Measurements from ENCODE around the gene QPCT. TPM values are rescaled to one million over a fixed set of nuclear protein-coding genes. Genes with fewer than 3 reads are reported as not detected.

Gene QPCT
- total RNA-seq, 2 donors from 2014 or later: 1.3 to 3.4 TPM

GRCh38 chr2:37321029-37321682, 23.3 kb upstream of the QPCT start:
- TF ChIP-seq POLR2A (IDR thresholded peaks at IDR 0.05): no peak
- no peak for TF ChIP-seq CTCF (IDR thresholded peaks at IDR 0.05)
- H3K4me1 ChIP-seq: peaks cover 34% of the 10 kb centered on the region
- no peak for DNase-seq
- H3K36me3 ChIP-seq (replicated peaks in 1 of 2; ENCODE audit: insufficient read depth in 1 of 2, low read depth in 2 of 2): no peaks in the 10 kb centered on the region
- 74 to 79% methylated on average over 4 of the region's 4 CpGs for WGBS, 2 donors
- H3K27ac ChIP-seq: no peak overlapping the region
- H3K27me3 ChIP-seq: no peaks in the 10 kb centered on the region
- H3K9me3 ChIP-seq: no peaks in the 10 kb centered on the region
- intact Hi-C loops (cut with DNase I): no loop called here
- ATAC-seq: no peak
- H3K4me3 ChIP-seq: no peak overlapping the region

- Histone ChIP-seq H3K27me3 (no peaks in the 10 kb centered on the region), H3K9me3 (no peaks in the 10 kb centered on the region), H3K27ac (no peak overlapping the region), H3K4me1 (peaks cover 34% of the 10 kb centered on the region), H3K4me3 (no peak overlapping the region), H3K36me3 (replicated peaks in 1 of 2; ENCODE audit: insufficient read depth in 1 of 2, low read depth in 2 of 2) (no peaks in the 10 kb centered on the region)
- TF ChIP-seq CTCF (IDR thresholded peaks at IDR 0.05) (no peak), POLR2A (IDR thresholded peaks at IDR 0.05) (no peak)
- DNase-seq (no peak), ATAC-seq (no peak)
- intact Hi-C loops (cut with DNase I): no loop called here
Measured at GRCh38 chr2:37322368-37322767, 22.1 kb upstream of the QPCT start.

- peak overlapping the region in 1 of 2 donors; percentile 40 for H3K4me3 ChIP-seq
- H3K9me3 ChIP-seq: no peaks in the 10 kb centered on the region
- H3K4me1 ChIP-seq: peaks cover 31% of the 10 kb centered on the region
- intact Hi-C loops (cut with DNase I): no loop called here
- ATAC-seq (no peak), DNase-seq (no peak)
- H3K27me3 ChIP-seq: no peaks in the 10 kb centered on the region
- H3K36me3 ChIP-seq (replicated peaks in 1 of 2; ENCODE audit: insufficient read depth in 1 of 2, low read depth in 2 of 2): no peaks in the 10 kb centered on the region
- peak overlapping the region in 3 of 4 donors; percentile 83 to 91 (median 87) for H3K27ac ChIP-seq
- TF ChIP-seq POLR2A (IDR thresholded peaks at IDR 0.05) (no peak), CTCF (IDR thresholded peaks at IDR 0.05) (no peak)
- 40 to 41% methylated on average over 13 of the region's 13 CpGs for WGBS, 2 donors
Measured at GRCh38 chr2:37323176-37323780, 21.2 kb upstream of the QPCT start.

- ATAC-seq: peak; percentile 10
- Histone ChIP-seq H3K4me3 (peak overlapping the region; percentile 40 to 86), H3K4me1 (peaks cover 31% of the 10 kb centered on the region)
Measured at GRCh38 chr2:37323781-37324535, 20.5 kb upstream of the QPCT start.

More at GRCh38 chr2:37323781-37324535, 20.5 kb upstream of the QPCT start:
- intact Hi-C loops (cut with DNase I): no loop called here
- TF ChIP-seq CTCF (IDR thresholded peaks at IDR 0.05) (no peak), POLR2A (IDR thresholded peaks at IDR 0.05) (peak in 1 of 3 donors; percentile 4)
- WGBS, 2 donors: 0 to 3% methylated on average over 18 to 61 of the region's 61 CpGs
- H3K9me3 ChIP-seq: no peaks in the 10 kb centered on the region
- H3K36me3 ChIP-seq (replicated peaks in 1 of 2; ENCODE audit: insufficient read depth in 1 of 2, low read depth in 2 of 2): no peaks in the 10 kb centered on the region
- peak; percentile 27 to 59 (median 31) for DNase-seq
- H3K27ac ChIP-seq: peak overlapping the region; percentile 82 to 91 (median 85)
- no peaks in the 10 kb centered on the region for H3K27me3 ChIP-seq
